Neural cell (in vitro differentiated cells): ENCODE measurements around the gene JPT1. TPM values are rescaled to one million over a fixed set of nuclear protein-coding genes. Genes with fewer than 3 reads are reported as not detected.
A peak's percentile ranks its signal among the peaks of the same experiment; 100 is the strongest.
"Not testable (repeated sequence)": the region's sequence is repeated elsewhere in the genome, so short reads cannot be mapped to it uniquely, and the experiment has no call there.

Experiments used
- H2AFZ ChIP-seq: fragments of 200-600, 300-800 bp; sonication (generic), shearing (Covaris generic); 2 replicates; pipeline ENCODE4 v1.6.0; 2014; ENCODE audit warnings: low read depth, mild to moderate bottlenecking, antibody characterized with exemption, low read length, moderate library complexity
- H3F3A ChIP-seq: fragments of 200-600 bp; shearing (Covaris generic); 2 replicates; pipeline ENCODE4 v1.6.1; 2016; ENCODE audit warnings: mild to moderate bottlenecking, moderate library complexity, mixed read lengths, antibody characterized with exemption, low read length; ENCODE audit not compliant: insufficient read depth, poor library complexity, severe bottlenecking
- H3K27ac ChIP-seq: fragments of 200-600, 300-800 bp; sonication (generic), shearing (Covaris generic); 2 replicates; pipeline ENCODE4 v1.5.1; 2014; ENCODE audit warnings: mild to moderate bottlenecking, low read length, moderate library complexity
- H3K27me3 ChIP-seq: fragments of 300-800, 200-600 bp; sonication (generic), shearing (Covaris generic); 2 replicates; pipeline ENCODE4 v1.6.0; 2014; ENCODE audit warnings: mild to moderate bottlenecking, low read depth, low read length, moderate library complexity; ENCODE audit not compliant: insufficient read depth
- H3K36me3 ChIP-seq: fragments of 300-800, 200-600 bp; sonication (generic), shearing (Covaris generic); 2 replicates; pipeline ENCODE4 v1.5.1; 2014; ENCODE audit warnings: mild to moderate bottlenecking, antibody characterized with exemption, low read length, moderate library complexity; ENCODE audit not compliant: insufficient read depth
- H3K4me2 ChIP-seq: fragments of 300-800, 200-600 bp; sonication (generic), shearing (Covaris generic); 2 replicates; pipeline ENCODE4 v1.6.0; 2014; ENCODE audit warnings: mild to moderate bottlenecking, low read length
- H3K4me3 ChIP-seq: fragments of 300-800, 200-600 bp; sonication (generic), shearing (Covaris generic); 2 replicates; pipeline ENCODE4 v1.5.1; 2014; ENCODE audit warnings: mild to moderate bottlenecking, low read length, moderate library complexity
- H3K79me2 ChIP-seq: fragments of 200-600 bp; shearing (Covaris generic); replicated peaks from 2 replicates; pipeline ENCODE4 v1.6.0; 2014; ENCODE audit warnings: mild to moderate bottlenecking, low read length, moderate library complexity; ENCODE audit not compliant: insufficient read depth
- H3K9ac ChIP-seq: fragments of 300-800, 200-600 bp; sonication (generic), shearing (Covaris generic); 2 replicates; pipeline ENCODE4 v1.6.1; 2016; ENCODE audit warnings: mild to moderate bottlenecking, low read length, mixed read lengths
- H3K9me2 ChIP-seq: fragments of 200-600 bp; shearing (Covaris generic); 2 replicates; pipeline ENCODE4 v1.6.1; 2016; ENCODE audit warnings: mild to moderate bottlenecking, low read length, mixed read lengths; ENCODE audit not compliant: insufficient read depth
- H3K9me3 ChIP-seq: fragments of 200-600, 300-800 bp; sonication (generic), shearing (Covaris generic); 2 replicates; pipeline ENCODE4 v1.6.1; 2016; ENCODE audit warnings: mild to moderate bottlenecking, mixed run types, low read length, moderate library complexity, mixed read lengths
- H4K20me1 ChIP-seq: fragments of 200-600 bp; shearing (Covaris generic); 2 replicates; pipeline ENCODE4 v1.6.1; 2016; ENCODE audit warnings: mild to moderate bottlenecking, mixed run types; ENCODE audit not compliant: insufficient read depth
- EP300 ChIP-seq: fragments of 450-650 bp; conservative IDR thresholded peaks from 2 replicates; pipeline ENCODE4 v1.6.1; 2014; ENCODE audit warnings: antibody characterized with exemption, mild to moderate bottlenecking, moderate library complexity; ENCODE audit not compliant: poor library complexity, severe bottlenecking
- EZH2 ChIP-seq: fragments of 200-600, 300-800 bp; shearing (Covaris generic), sonication (generic); IDR thresholded peaks from 2 replicates; pipeline ENCODE4 v1.6.1; 2014; ENCODE audit warnings: antibody characterized with exemption, low read length, borderline replicate concordance, mild to moderate bottlenecking; ENCODE audit not compliant: insufficient read depth, poor library complexity, severe bottlenecking
- MXI1 ChIP-seq: fragments of 450-650 bp; conservative IDR thresholded peaks from 2 replicates; pipeline ENCODE4 v1.6.1; 2014; ENCODE audit warnings: antibody characterized with exemption, mild to moderate bottlenecking; ENCODE audit not compliant: poor library complexity, severe bottlenecking
- POLR2AphosphoS5 ChIP-seq: IDR thresholded peaks from 2 replicates; pipeline ENCODE4 v1.6.1; 2012
- RAD21 ChIP-seq: fragments of 450-650 bp; conservative IDR thresholded peaks from 2 replicates; pipeline ENCODE4 v1.6.1; 2014; ENCODE audit warnings: antibody characterized with exemption, mild to moderate bottlenecking, moderate library complexity
- SMC3 ChIP-seq: fragments of 450-650 bp; conservative IDR thresholded peaks from 2 replicates; pipeline ENCODE4 v1.6.1; 2014; ENCODE audit warnings: antibody characterized with exemption, mild to moderate bottlenecking, moderate library complexity; ENCODE audit not compliant: poor library complexity
- TAF1 ChIP-seq: IDR thresholded peaks from 2 replicates; pipeline ENCODE4 v1.6.1; 2012; ENCODE audit warnings: low read depth
- polyA plus RNA-seq: library from polyadenylated mRNA; depleted of rRNA; stranded (reverse); fragments of >200 nt; gene quantifications from 2 replicates; pipeline ENCODE4 v1.2.3, GENCODE V29; 2014
- TF ChIP-seq, protein P1 (sequence below): IDR thresholded peaks from 2 replicates; pipeline ENCODE4 v1.6.1; 2012; ENCODE audit warnings: borderline replicate concordance
- TF ChIP-seq, protein P2 (sequence below): fragments of 450-650 bp; IDR thresholded peaks from 2 replicates; pipeline ENCODE4 v1.5.1; 2014; ENCODE audit warnings: antibody characterized with exemption, mild to moderate bottlenecking, moderate library complexity; ENCODE audit not compliant: poor library complexity, severe bottlenecking

The JPT1 gene
- polyA plus RNA-seq, 1 donor from 2014 or later: 1,721 TPM

DNA sequence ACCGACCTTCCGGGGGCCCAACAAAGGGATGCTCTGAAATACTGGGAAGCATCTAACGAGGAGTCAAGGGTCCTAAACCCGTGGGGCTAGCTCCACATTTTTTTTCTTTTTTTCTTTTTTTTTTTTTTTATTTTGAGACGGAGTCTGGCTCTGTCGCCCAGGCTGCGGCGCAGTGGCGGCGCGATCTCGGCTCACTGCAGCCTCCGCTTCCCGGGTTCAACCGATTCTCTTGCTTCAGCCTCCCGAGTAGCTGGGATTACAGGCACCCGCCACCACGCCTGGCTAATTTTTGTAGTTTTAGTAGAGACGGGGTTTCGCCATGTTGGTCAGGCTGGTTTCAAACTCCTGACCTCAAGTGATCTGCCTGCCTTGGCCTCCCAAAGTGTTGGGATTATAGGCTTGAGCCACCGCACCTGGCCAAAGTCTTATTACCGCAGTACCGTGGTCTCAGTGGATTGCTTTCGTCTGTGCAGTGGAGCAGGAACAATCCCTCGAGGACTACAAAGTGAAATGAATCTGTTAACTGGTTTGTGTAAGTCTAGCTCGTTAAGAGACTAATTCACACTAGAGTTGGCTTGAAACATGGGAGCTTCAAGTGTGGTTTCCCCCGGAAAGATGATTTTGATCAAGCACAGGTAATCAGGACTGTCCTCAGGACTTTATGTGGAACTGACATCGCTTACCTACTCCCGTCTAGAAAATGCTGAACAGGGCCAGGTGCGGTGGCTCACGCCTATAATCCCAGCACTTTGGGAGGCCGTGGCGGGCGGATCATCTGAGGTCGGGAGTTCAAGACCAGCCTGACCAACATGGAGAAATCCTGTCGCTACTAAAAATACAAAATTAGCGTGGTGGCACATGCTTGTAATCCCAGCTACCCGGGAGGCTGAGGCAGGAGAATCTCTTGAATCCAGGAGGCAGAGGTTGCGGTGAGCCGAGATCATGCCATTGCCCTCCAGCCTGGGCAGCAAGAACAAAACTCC, 22.0 kb downstream of the JPT1 start:
- Histone ChIP-seq H3K4me3 (peak overlapping the region; percentile 86), H4K20me1 (peaks cover 18% of the 10 kb centered on the region)
- not testable (repeated sequence) for H2AFZ ChIP-seq

DNA sequence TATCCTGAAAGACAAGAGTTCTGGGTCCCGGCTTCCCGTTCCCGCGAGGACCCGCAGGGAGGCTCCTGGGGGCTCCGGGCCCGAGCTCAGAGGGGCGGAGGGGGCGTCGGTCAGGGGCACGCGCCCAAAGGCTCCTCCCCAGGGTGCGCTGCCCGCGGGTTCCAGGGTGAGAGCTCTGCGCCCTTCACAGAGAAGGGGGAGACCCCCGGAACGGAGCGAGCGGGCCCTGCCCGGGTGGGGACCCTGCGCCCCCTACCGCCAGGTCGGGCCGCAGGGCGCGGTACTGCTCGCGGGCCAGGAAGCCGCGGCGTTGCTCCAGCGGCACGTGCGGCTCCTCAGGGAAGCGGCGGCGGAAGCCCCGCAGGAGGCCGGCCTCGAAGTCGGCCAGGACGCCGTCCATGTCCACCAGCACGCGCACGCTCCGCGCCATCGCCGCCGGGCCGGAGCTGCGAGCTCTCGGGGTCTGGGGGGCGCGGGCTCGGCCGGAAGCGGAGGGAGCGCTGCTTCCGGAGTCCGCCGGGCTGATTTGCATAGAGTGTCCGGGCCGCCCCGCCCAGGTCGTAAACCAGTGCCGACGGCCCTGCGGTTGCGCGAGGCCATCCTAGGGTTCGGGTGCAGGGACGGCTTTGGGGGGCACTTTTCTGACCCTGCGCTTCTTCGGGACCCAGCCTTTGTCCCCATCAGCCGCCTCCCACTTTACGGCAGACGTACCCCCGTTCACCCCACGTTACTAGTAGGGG, 22.9 kb downstream of the JPT1 start, which contains the start of gene NT5C:
Gene NT5C, minus strand, starts transcription at position 465 of the 740 bp plus-strand sequence. Its CDS starts 35 bp downstream, at position 430.
- Histone ChIP-seq H3K4me3 (peak within 1 kb of the TSS; percentile 86), H3K9me2 (no peaks in the 10 kb centered on the region), H2AFZ (peak within 1 kb of the TSS; percentile 27), H3K27me3 (no peaks in the 10 kb centered on the region), H3F3A (no peaks in the 10 kb centered on the region), H3K36me3 (no peaks in the 10 kb centered on the region), H3K9me3 (no peaks in the 10 kb centered on the region), H3K9ac (peak within 1 kb of the TSS; percentile 78), H3K27ac (peak within 1 kb of the TSS; percentile 74), H3K79me2 (no peaks in the 10 kb centered on the region), H3K4me2 (peak within 1 kb of the TSS; percentile 78), H4K20me1 (peaks cover 18% of the 10 kb centered on the region)
- TF ChIP-seq RAD21 (peak; percentile 51), TAF1 (no peak), POLR2AphosphoS5 (peak; percentile 66), EP300 (peak; percentile 14), SMC3 (peak; percentile 61), MXI1 (peak; percentile 92), EZH2 (no peak)
- TF ChIP-seq, protein P1, sequence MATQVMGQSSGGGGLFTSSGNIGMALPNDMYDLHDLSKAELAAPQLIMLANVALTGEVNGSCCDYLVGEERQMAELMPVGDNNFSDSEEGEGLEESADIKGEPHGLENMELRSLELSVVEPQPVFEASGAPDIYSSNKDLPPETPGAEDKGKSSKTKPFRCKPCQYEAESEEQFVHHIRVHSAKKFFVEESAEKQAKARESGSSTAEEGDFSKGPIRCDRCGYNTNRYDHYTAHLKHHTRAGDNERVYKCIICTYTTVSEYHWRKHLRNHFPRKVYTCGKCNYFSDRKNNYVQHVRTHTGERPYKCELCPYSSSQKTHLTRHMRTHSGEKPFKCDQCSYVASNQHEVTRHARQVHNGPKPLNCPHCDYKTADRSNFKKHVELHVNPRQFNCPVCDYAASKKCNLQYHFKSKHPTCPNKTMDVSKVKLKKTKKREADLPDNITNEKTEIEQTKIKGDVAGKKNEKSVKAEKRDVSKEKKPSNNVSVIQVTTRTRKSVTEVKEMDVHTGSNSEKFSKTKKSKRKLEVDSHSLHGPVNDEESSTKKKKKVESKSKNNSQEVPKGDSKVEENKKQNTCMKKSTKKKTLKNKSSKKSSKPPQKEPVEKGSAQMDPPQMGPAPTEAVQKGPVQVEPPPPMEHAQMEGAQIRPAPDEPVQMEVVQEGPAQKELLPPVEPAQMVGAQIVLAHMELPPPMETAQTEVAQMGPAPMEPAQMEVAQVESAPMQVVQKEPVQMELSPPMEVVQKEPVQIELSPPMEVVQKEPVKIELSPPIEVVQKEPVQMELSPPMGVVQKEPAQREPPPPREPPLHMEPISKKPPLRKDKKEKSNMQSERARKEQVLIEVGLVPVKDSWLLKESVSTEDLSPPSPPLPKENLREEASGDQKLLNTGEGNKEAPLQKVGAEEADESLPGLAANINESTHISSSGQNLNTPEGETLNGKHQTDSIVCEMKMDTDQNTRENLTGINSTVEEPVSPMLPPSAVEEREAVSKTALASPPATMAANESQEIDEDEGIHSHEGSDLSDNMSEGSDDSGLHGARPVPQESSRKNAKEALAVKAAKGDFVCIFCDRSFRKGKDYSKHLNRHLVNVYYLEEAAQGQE: peak; percentile 53
- TF ChIP-seq, protein P2, sequence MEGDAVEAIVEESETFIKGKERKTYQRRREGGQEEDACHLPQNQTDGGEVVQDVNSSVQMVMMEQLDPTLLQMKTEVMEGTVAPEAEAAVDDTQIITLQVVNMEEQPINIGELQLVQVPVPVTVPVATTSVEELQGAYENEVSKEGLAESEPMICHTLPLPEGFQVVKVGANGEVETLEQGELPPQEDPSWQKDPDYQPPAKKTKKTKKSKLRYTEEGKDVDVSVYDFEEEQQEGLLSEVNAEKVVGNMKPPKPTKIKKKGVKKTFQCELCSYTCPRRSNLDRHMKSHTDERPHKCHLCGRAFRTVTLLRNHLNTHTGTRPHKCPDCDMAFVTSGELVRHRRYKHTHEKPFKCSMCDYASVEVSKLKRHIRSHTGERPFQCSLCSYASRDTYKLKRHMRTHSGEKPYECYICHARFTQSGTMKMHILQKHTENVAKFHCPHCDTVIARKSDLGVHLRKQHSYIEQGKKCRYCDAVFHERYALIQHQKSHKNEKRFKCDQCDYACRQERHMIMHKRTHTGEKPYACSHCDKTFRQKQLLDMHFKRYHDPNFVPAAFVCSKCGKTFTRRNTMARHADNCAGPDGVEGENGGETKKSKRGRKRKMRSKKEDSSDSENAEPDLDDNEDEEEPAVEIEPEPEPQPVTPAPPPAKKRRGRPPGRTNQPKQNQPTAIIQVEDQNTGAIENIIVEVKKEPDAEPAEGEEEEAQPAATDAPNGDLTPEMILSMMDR: peak; percentile 83

More for the DNA sequence above, 22.0 kb downstream of the JPT1 start:
- not testable (repeated sequence) for H3K79me2 ChIP-seq, H3K9me2 ChIP-seq, H3K27me3 ChIP-seq, H3F3A ChIP-seq, H3K36me3 ChIP-seq, H3K9me3 ChIP-seq
- peak overlapping the region; percentile 74 for H3K27ac ChIP-seq
- peak overlapping the region; percentile 51 for H3K4me2 ChIP-seq
- peak; percentile 17 for TF ChIP-seq POLR2AphosphoS5
- peak overlapping the region; percentile 78 for H3K9ac ChIP-seq
